Fibroblast of the aortic adventitia (primary cell): ENCODE measurements around the gene SLC4A8. TPM values are rescaled to one million over a fixed set of nuclear protein-coding genes. Genes with fewer than 3 reads are reported as not detected.
A peak's percentile ranks its signal among the peaks of the same experiment; 100 is the strongest.

Experiments
- DNase-seq: peaks from one replicate; pipeline ENCODE4 v3.0.0-alpha.2; 2010; ENCODE audit warnings: low read depth
- H3K4me3 ChIP-seq: 2 replicates; pipeline ENCODE4 v1.5.1; 2011; ENCODE audit warnings: low read depth, mild to moderate bottlenecking, control low read depth, low read length, moderate library complexity
- CTCF ChIP-seq: IDR thresholded peaks from 2 replicates; pipeline ENCODE4 v1.5.1; 2011; ENCODE audit warnings: mild to moderate bottlenecking, low read length, control low read depth, inconsistent platforms; ENCODE audit not compliant: insufficient read depth
- total RNA-seq: library from RNA; depleted of rRNA; stranded (reverse); fragments of >200 nt; gene quantifications from 2 replicates; pipeline ENCODE4 v1.2.3, GENCODE V29; 2012; ENCODE audit warnings: low replicate concordance

The SLC4A8 gene
- total RNA-seq, 1 donor: 8.4 TPM

DNA sequence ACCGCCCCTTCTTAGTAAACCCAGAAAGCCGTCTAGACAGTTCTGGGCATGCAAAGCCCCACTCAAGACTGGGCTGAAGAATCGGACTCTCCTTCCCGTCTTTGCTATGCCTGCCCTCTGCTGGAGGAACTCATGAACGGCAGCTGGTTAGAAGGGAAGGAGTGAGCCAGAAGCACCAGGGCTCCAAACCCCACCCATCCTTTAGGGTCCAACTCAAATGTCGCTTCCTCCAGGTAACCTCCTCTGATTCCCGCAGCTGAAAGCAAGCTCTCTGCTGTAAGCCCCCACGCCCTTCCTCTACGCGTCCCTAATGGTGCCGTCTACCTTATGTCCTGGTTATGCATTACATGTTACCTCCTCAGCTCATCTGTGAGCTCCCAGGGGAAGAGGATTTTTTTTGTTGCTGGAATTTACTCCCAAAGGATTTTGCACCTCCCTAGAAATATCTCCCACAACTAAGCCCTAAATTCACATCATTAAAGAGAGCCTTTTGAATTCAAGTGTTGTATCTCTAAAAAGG is 107.4 kb downstream of the SLC4A8 start:
- H3K4me3 ChIP-seq: no peak overlapping the region
- DNase-seq: peak; percentile 79
- TF ChIP-seq CTCF: peak; percentile 96

DNA sequence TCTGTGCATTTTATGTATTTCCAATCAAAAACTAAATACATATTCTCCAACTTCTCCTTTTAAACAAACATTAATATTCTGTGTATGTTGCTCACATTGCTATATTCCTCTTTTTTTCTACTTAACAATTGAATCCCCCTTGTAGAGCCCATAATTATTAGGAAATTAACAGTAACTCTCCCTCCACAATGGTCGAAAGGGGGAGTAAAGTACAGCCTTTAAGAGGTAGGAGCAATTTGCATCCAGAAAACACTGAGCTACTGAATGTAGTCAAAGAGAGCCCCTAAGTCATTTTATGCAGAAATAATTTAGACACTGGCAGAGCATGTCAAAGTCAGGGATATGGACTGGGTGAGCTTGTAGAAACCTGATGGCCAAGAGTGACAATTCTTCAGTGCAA is 109.2 kb downstream of the SLC4A8 start:
- no peak overlapping the region for H3K4me3 ChIP-seq
- TF ChIP-seq CTCF: no peak
- DNase-seq: peak; percentile 19

- no peak overlapping the region for H3K4me3 ChIP-seq
- DNase-seq: no peak
- TF ChIP-seq CTCF: no peak
Observed at GRCh38 chr12:51534216-51535074, 109.8 kb downstream of the SLC4A8 start.

DNA sequence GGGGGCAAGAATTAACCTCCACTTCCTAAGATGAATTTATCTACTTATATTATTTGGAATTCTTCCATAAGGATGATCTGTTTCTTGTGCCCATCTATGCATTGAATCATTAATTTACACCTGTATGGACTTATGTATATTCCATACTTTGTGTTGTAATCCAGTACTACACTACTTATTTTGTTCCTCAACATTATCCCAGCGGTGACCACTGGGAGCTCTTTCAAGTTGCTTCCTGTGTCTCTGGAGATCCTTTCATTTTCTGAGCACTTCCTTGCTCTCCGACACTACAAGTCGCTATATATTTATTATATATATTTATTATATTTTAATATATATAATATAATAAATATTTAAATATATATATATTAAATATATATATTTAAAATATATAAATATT is 111.5 kb downstream of the SLC4A8 start:
- no peak overlapping the region for H3K4me3 ChIP-seq
- DNase-seq: peak; percentile 5
- TF ChIP-seq CTCF: peak; percentile 31

GRCh38 chr12:51538149-51538548 is 113.5 kb downstream of the SLC4A8 start:
- TF ChIP-seq CTCF: no peak
- DNase-seq: no peak
- no peak overlapping the region for H3K4me3 ChIP-seq

DNA sequence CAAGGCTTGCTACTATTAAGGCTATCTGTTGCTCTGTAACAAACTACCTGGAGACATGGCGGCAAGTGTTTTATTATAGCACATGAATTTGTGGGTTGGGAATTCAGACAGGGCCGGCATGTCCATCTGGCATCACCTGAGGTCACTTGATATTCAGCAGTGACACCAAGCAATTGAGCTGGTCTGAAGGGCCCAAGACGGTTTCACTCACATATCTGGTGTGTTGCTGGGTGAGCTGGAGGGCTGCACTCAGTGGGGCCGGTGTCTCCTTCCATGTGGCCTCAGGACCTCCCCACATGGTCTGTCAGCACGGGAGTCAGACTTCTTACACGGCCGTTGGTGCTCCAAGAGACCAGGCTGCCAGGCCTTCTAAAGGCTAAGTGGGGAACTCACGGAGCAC is 114.0 kb downstream of the SLC4A8 start:
- no peak overlapping the region for H3K4me3 ChIP-seq
- TF ChIP-seq CTCF: no peak
- no peak for DNase-seq
